ENCODE results near the gene THADA.

The THADA gene

GRCh38 chr2:43408407-43409160, 187.3 kb downstream of the THADA start:
- no peak overlapping the region for H3K4me3 ChIP-seq (ENCODE audit: low read depth, low read length)
- TF ChIP-seq CTCF (conservative IDR thresholded peaks at IDR 0.05; ENCODE audit: low read depth, low read length) = no peak
- DNase-seq (ENCODE audit: low read depth) = no peak

- no peak for DNase-seq (ENCODE audit: low read depth)
- H3K4me3 ChIP-seq (ENCODE audit: low read depth, low read length) = no peak overlapping the region
- no peak for TF ChIP-seq CTCF (conservative IDR thresholded peaks at IDR 0.05; ENCODE audit: low read depth, low read length)
Measured at GRCh38 chr2:43407935-43408334, 187.9 kb downstream of the THADA start.

GRCh38 chr2:43406651-43407279, 189.1 kb downstream of the THADA start:
- H3K4me3 ChIP-seq (ENCODE audit: low read depth, low read length) = no peak overlapping the region
- TF ChIP-seq CTCF (conservative IDR thresholded peaks at IDR 0.05; ENCODE audit: low read depth, low read length) = no peak
- DNase-seq (ENCODE audit: low read depth) = no peak

GRCh38 chr2:43405829-43406228, 190.0 kb downstream of the THADA start:
- DNase-seq (ENCODE audit: low read depth) = peak; percentile 36
- no peak for TF ChIP-seq CTCF (conservative IDR thresholded peaks at IDR 0.05; ENCODE audit: low read depth, low read length)
- no peak overlapping the region for H3K4me3 ChIP-seq (ENCODE audit: low read depth, low read length)

GRCh38 chr2:43402452-43402937, 193.3 kb downstream of the THADA start:
- no peak for DNase-seq (ENCODE audit: low read depth)
- H3K4me3 ChIP-seq (ENCODE audit: low read depth, low read length) = no peak overlapping the region
- no peak for TF ChIP-seq CTCF (conservative IDR thresholded peaks at IDR 0.05; ENCODE audit: low read depth, low read length)

GRCh38 chr2:43402002-43402401, 193.8 kb downstream of the THADA start:
- no peak for TF ChIP-seq CTCF (conservative IDR thresholded peaks at IDR 0.05; ENCODE audit: low read depth, low read length)
- H3K4me3 ChIP-seq (ENCODE audit: low read depth, low read length) = no peak overlapping the region
- DNase-seq (ENCODE audit: low read depth) = no peak
